Breast epithelium (tissue), 3 donors: ENCODE data around the gene CHEK1.

ENCODE experiments used
- CTCF ChIP-seq, 3 donors: fragments of 450-650 bp; IDR thresholded peaks; one replicate each; pipeline ENCODE4 v1.5.1; 2016 to 2017; ENCODE audit warnings: antibody characterized with exemption in 3 of 3, mild to moderate bottlenecking in 3 of 3, moderate library complexity in 3 of 3
- POLR2A ChIP-seq: fragments of 450-650 bp; IDR thresholded peaks from one replicate; pipeline ENCODE4 v1.6.1; 2016; ENCODE audit warnings: antibody characterized with exemption, mild to moderate bottlenecking, moderate library complexity
- POLR2AphosphoS5 ChIP-seq, 3 donors: sonication (generic); formaldehyde crosslinking; IDR thresholded peaks; one replicate each; pipeline ENCODE4 v1.6.1; 2017; ENCODE audit warnings: antibody characterized with exemption in 3 of 3

- TF ChIP-seq POLR2A (no peak), CTCF (IDR thresholded peaks at IDR 0.05) (no peak), POLR2AphosphoS5 (IDR thresholded peaks at IDR 0.05) (peak in 1 of 3 donors; percentile 17)
Observed at GRCh38 chr11:125591649-125592304, 33.2 kb upstream of the CHEK1 start.
